GM12872 (cell line): ENCODE measurements around the gene L3MBTL1.

Source experiments
- TF ChIP-seq, protein P1 (sequence below): IDR thresholded peaks from 3 replicates; pipeline ENCODE4 v1.5.1; 2011; ENCODE audit warnings: low read depth, mild to moderate bottlenecking, low read length, moderate library complexity; ENCODE audit not compliant: insufficient read depth

L3MBTL1 gene

DNA sequence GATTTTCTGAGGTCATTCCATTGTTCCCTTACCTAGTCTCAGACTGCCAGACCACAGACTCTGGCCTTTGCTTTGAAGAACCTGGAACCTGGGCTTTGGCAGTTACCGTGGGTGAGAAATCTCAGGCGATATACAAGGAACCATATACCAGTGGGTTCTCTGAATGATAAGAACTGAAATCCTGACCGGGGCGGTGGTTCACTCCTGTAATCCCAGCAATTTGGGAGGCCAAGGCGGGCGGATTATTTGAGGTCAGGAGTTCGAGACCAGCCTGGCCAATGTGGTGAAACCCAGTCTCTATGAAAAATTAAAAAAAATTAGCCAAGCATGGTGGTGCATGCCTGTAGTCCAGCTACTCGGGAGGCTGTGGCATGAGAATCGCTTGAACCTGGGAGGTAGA, 37.0 kb downstream of the L3MBTL1 start:
- TF ChIP-seq, protein P1, sequence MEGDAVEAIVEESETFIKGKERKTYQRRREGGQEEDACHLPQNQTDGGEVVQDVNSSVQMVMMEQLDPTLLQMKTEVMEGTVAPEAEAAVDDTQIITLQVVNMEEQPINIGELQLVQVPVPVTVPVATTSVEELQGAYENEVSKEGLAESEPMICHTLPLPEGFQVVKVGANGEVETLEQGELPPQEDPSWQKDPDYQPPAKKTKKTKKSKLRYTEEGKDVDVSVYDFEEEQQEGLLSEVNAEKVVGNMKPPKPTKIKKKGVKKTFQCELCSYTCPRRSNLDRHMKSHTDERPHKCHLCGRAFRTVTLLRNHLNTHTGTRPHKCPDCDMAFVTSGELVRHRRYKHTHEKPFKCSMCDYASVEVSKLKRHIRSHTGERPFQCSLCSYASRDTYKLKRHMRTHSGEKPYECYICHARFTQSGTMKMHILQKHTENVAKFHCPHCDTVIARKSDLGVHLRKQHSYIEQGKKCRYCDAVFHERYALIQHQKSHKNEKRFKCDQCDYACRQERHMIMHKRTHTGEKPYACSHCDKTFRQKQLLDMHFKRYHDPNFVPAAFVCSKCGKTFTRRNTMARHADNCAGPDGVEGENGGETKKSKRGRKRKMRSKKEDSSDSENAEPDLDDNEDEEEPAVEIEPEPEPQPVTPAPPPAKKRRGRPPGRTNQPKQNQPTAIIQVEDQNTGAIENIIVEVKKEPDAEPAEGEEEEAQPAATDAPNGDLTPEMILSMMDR = no peak

DNA sequence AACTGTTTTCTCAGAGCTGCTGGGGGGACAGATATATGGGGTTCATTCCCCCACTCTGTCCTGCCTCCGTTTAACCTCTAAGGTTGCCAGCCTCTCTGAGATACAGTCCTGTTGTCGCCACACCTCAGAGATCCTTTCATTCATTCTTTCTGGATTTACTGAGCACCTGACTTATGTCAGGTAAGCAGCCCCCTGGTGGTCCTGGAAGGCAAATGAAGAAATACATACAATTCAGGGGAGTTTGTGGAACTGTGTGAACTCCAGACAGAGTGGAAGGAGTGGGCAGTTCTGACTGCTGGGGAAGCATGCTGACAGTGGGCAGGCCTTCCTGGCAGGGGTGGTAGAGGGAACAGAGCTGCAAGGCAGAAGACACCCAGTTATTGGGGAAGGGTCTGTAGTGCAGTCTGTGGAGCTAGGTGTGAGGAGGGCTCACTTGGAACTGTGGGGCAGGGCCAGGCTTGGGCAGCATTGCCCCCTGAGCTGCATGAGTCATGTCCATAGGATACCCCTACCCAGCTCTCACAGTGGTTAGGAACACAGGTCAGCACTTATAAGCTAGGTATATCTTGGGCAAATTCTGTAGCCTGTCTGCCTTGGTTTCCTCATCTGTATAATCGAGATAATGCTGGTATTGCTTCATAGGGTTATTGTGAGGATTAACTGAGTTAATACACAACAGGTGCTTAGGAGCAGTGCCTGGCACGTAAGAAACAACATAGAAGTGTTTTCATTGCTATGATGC, 38.5 kb downstream of the L3MBTL1 start:
- TF ChIP-seq, protein P1 = no peak

DNA sequence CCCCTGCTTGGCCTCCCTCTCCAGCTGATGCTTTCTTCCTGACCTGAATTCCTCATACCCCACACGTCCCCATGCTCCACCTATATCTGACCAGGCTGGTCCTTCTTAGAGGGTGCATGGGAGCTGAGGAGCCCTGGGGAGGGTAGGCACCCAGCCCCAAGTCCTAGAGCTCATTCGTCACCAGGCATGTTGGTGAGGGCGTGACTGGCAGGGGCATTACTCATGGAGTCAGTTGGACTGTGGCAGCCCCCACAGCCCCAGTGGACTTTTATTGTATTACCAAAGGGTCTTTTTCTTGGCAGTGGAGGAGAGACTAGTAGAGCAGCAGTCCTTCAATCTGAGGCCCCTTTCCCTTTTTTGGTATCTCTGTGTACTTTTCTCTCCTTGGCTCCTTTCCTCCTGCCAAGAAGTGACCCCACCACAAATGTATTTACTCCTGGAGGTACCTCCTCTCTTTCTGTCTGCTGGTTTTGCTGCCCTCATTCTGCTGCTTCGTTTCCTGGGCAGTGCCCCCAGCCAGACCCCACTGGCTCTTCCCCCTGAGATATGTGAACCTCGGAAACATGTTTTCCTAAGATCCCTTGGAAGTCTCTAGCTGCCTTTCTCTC, 40.9 kb downstream of the L3MBTL1 start:
- TF ChIP-seq, protein P1 = no peak

DNA sequence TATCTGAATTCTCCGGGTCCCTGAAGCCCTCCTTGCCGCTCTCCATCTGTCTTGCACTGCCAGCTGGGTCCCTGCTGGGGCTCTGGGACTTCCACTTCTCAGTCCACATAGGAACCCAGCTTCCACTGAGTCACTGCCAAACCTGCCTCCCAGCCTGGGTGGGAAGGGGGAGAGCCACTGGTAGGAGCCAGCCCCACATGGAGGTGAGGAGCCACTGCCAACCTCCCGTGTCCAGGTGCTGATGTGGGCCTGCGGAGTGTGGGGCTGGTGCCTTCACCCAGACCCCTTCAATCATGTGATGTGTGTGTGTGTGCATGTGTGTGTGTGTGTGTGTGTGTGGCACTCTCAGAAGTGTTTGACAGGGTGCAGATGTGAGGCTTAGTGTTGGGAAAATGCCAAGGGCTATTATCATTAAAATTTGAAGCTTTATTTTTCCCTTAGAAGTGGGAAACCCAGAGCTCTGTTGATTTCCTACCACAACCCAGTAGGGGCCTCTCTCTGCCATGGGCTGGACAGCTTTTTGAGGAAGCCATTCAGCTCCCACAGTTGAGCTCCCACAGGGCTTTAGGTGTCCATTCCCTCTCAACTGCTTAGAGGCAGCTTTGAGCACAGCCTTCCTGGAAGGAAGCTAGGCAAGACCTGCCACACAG, 42.0 kb downstream of the L3MBTL1 start:
- TF ChIP-seq, protein P1 = no peak

DNA sequence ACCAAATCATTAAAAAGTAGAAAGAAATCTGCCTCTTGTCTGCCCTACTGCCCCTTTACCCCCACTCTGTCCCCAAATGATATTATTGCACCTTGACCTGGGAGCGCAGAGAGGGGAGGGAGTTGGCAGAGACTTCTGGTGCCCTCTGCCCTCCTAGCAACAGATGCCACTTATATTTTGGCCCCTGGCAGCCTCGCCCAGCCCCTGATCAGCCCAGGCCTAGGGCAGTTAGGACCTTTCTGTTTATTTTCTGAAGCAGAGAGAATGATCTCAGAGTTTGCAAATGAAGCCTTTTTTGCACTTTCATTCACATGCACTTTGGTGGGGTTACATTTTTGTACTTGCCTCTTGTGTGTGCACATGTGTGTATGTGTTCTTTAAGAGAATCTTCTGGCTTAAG, 43.0 kb downstream of the L3MBTL1 start:
- TF ChIP-seq, protein P1 = no peak

DNA sequence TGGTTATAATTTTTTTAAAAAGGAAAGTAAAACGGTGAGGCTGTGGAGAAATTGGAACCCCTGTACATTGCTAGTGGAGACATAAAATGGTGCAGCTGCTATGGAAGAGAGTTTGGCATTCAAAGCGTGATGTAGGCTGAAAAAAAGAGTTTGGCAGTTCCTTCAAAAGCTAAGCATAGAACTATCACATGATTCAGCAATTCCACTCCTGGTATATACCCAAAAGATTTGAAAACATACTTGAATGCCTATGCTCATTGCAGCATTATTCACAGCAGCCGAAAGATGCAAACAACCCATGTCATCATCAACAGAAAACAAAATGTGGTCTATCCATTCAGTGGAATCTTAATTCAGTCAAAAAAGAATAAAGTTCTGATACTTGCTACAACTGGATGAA, 46.9 kb downstream of the L3MBTL1 start:
- TF ChIP-seq, protein P1 = no peak

DNA sequence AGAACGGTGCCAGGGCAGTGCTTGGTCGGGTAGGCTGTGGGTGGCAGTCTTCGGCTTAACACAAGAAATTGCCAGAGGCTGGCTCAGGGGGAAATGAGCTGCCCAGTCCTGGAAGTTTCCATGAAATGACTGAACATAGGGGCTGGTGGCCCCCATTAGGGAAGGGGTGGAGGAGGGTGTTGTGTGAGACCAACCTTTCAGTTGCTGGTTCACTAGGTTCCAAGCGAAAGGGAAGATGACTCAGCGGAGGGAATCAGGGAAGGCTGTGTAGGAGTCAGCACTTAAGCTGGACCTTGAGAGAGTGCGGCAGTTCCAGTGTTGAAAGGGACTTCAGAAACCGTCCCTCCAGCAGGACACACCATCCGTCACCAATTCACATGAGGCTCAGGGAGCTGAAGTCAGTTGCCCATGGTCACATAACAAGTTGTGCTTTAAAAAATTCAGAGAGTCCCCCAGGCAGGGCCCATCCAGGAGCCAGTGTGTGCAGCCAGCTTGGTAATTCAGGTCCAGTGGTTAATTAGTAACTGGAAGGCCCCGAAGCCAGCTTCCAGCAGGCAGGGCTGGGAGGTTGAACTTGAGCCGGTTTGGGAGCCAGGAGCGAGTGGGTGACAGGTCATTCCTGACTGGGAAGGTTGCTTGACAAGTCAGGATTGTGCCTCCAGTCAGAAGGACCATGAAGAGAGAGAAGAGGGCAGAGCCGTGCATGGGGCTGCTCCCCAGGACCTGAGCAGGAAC, 51.1 kb downstream of the L3MBTL1 start, which contains the start of gene SGK2:
TSS of gene SGK2 (plus strand) at position 616 of the 735 bp plus-strand sequence. CDS start 7,469 bp downstream, outside the sequence.
- TF ChIP-seq, protein P1 = no peak
